K562 (cell line): ENCODE data around the gene SDHC. TPM values are rescaled to one million over a fixed set of nuclear protein-coding genes. Genes with fewer than 3 reads are reported as not detected.

Source experiments
- ATAC-seq: fragments of 200-7000 bp; cut with Tn5 transposase; 3 replicates; pipeline ENCODE4 v1.9.1; 2020; ENCODE audit warnings: moderate library complexity
- BruUV-seq: library from RNA; stranded (reverse); fragments of 400-500 nt; replicated peaks from 2 replicates; lab custom pipeline; 2021; lab: Mats Ljungman, UMichigan
- CTCF ChIA-PET: fragments of 300-600 bp; formaldehyde crosslinking; extraction: SDS; loops from one replicate; lab custom pipeline; 2021; ENCODE audit warnings: low intra/inter-chr PET ratio; lab: Yijun Ruan, JAX
- POLR2A ChIA-PET: fragments of 300-600, 350-650 bp; sonication (Branson Sonifier 250); formaldehyde crosslinking; extraction: SDS; loops from one replicate; lab custom pipeline; 2021; ENCODE audit warnings: antibody characterized with exemption, inconsistent platforms; lab: Yijun Ruan, JAX
- DNase-seq, 4 experiments: peaks; one replicate each; pipeline versions ENCODE4 v3.0.0 to v3.0.0-alpha.2; 2011 to 2018; ENCODE audit warnings: low spot score in 3 of 4, mixed read lengths in 3 of 4; ENCODE audit errors: extremely low read depth in 1 of 4
- FAIRE-seq: peaks from 2 replicates; lab custom pipeline; 2011; peaks lifted over from hg19 to GRCh38; lab: Jason Lieb, UNC
- H2AFZ ChIP-seq: 2 replicates; pipeline ENCODE4 v1.6.0; 2011; ENCODE audit warnings: low read depth, low read length, control low read depth, inconsistent platforms
- H3K27ac ChIP-seq: fragments of 200-600 bp; 3 replicates; pipeline ENCODE4 v1.8.0; 2011; ENCODE audit warnings: low read depth, mild to moderate bottlenecking, control low read depth, inconsistent platforms, low read length, moderate library complexity, mixed read lengths; ENCODE audit errors: extremely low read depth
- H3K27me3 ChIP-seq, 2 experiments: fragments of 300-600 bp in 1 of 2; 2 replicates in 1 of 2; 3 replicates in 1 of 2; pipeline versions ENCODE4 v1.6.0 to v1.8.0; 2011; ENCODE audit warnings: inconsistent platforms in 2 of 2, low read length in 2 of 2, mild to moderate bottlenecking in 1 of 2, mixed read lengths in 1 of 2, moderate library complexity in 1 of 2; ENCODE audit not compliant: control insufficient read depth in 2 of 2, insufficient read depth in 2 of 2
- H3K36me3 ChIP-seq: fragments of 300-600 bp; 3 replicates; pipeline ENCODE4 v1.8.0; 2011; ENCODE audit warnings: mild to moderate bottlenecking, low read length, inconsistent platforms; ENCODE audit not compliant: control insufficient read depth, insufficient read depth
- H3K4me1 ChIP-seq, 2 experiments: fragments of 200-600 bp in 1 of 2; replicated peaks in 1 of 2; 2 replicates in 1 of 2; 3 replicates in 1 of 2; pipeline versions ENCODE4 v1.5.1 to v1.8.0; 2011; ENCODE audit warnings: inconsistent platforms in 2 of 2, low read length in 2 of 2, mild to moderate bottlenecking in 1 of 2, mixed read lengths in 1 of 2, moderate library complexity in 1 of 2; ENCODE audit not compliant: control insufficient read depth in 2 of 2, insufficient read depth in 2 of 2
- H3K4me2 ChIP-seq: 2 replicates; pipeline ENCODE4 v1.6.1; 2011; ENCODE audit warnings: low read length, control low read depth, inconsistent platforms, mixed read lengths; ENCODE audit not compliant: insufficient read depth
- H3K4me3 ChIP-seq: fragments of 200-600 bp; sonication (generic), shearing (Covaris generic); 2 replicates; pipeline ENCODE4 v1.5.1; 2016; ENCODE audit warnings: control low read depth, inconsistent platforms
- H3K79me2 ChIP-seq: fragments of 200-600 bp; 3 replicates; pipeline ENCODE4 v1.8.0; 2011; ENCODE audit warnings: low read length, inconsistent platforms; ENCODE audit not compliant: control insufficient read depth, insufficient read depth
- H3K9ac ChIP-seq, 2 experiments: 2 replicates each; pipeline versions ENCODE4 v1.6.0 to v1.6.1; 2011; ENCODE audit warnings: low read depth in 2 of 2, low read length in 2 of 2, control low read depth in 1 of 2, inconsistent platforms in 1 of 2, mild to moderate bottlenecking in 1 of 2, mixed read lengths in 1 of 2; ENCODE audit not compliant: insufficient read depth in 1 of 2
- H3K9me1 ChIP-seq: one replicate; pipeline ENCODE4 v1.6.0; 2011; ENCODE audit warnings: inconsistent platforms, mild to moderate bottlenecking, low read length, moderate library complexity; ENCODE audit not compliant: control insufficient read depth, insufficient read depth
- H3K9me3 ChIP-seq: replicated peaks from 2 replicates; pipeline ENCODE4 v1.5.1; 2011; ENCODE audit warnings: low read depth, low read length, inconsistent platforms; ENCODE audit not compliant: control insufficient read depth, insufficient read depth
- H4K20me1 ChIP-seq: replicated peaks from 2 replicates; pipeline ENCODE4 v1.6.1; 2011; ENCODE audit warnings: low read length, inconsistent platforms, mixed read lengths; ENCODE audit not compliant: control insufficient read depth, insufficient read depth
- ARID3A ChIP-seq: IDR thresholded peaks from 2 replicates; pipeline ENCODE4 v1.6.1; 2012; ENCODE audit warnings: low read depth, low read length, improper control_type of control experiment, borderline replicate concordance
- ATF4 ChIP-seq: fragments of 450-650 bp; formaldehyde crosslinking; IDR thresholded peaks from 2 replicates; pipeline ENCODE4 v1.4.0; 2022; ENCODE audit warnings: mild to moderate bottlenecking, moderate library complexity
- CCNT2 ChIP-seq: IDR thresholded peaks from 2 replicates; pipeline ENCODE4 v1.6.1; 2011; ENCODE audit warnings: borderline replicate concordance, low read depth, mild to moderate bottlenecking, moderate library complexity, mixed read lengths, low read length; ENCODE audit not compliant: insufficient read length; ENCODE audit errors: extremely low read depth
- CREBBP ChIP-seq: IDR thresholded peaks from one replicate; pipeline ENCODE4 v1.6.1; 2012; ENCODE audit warnings: low read depth, mild to moderate bottlenecking, control low read depth, inconsistent platforms, low read length
- HDAC2 ChIP-seq: fragments of 450-650 bp; IDR thresholded peaks from 2 replicates; pipeline ENCODE4 v1.6.1; 2016; ENCODE audit warnings: mild to moderate bottlenecking
- ILK ChIP-seq: fragments of 450-650 bp; IDR thresholded peaks from 2 replicates; pipeline ENCODE4 v1.6.1; 2016; ENCODE audit warnings: missing genetic modification characterization, low read depth, mild to moderate bottlenecking, missing compliant biosample characterization, moderate library complexity, borderline replicate concordance
- NEUROD1 ChIP-seq: fragments of 150-350 bp; IDR thresholded peaks from 2 replicates; pipeline ENCODE4 v1.6.1; 2014; ENCODE audit warnings: borderline replicate concordance, low read length, low read depth; ENCODE audit not compliant: partially characterized antibody
- ZNF197 ChIP-seq: fragments of 200-800 bp; sonication (Bioruptor generic); IDR thresholded peaks from 2 replicates; pipeline ENCODE4 v1.6.1; 2016; ENCODE audit warnings: low read depth, missing genetic modification characterization, missing compliant biosample characterization
- ZNF407 ChIP-seq: fragments of 450-650 bp; IDR thresholded peaks from 2 replicates; pipeline ENCODE4 v1.6.1; 2016; ENCODE audit warnings: low read depth
- WGBS: fragments of 100-300 bp; shearing (Covaris generic); methylation state at CpG from one replicate; pipeline ENCODE4 v1.1.6; 2016; ENCODE audit warnings: low coverage, mixed read lengths; ENCODE audit not compliant: insufficient coverage; ENCODE audit errors: missing lambda C conversion rate; 5-methylcytosine and 5-hydroxymethylcytosine counted together
- in situ Hi-C: fragments of 300-500 bp; cut with MboI; formaldehyde crosslinking; loops from 4 replicates; pipeline ENCODE4 v1.15.0; 2018; ENCODE audit warnings: inconsistent platforms, mixed read lengths
- intact Hi-C: fragments of 100-400 bp; cut with micrococcal nuclease; formaldehyde crosslinking; loops from 2 replicates; pipeline ENCODE4 v1.14.2; 2022
- polyA plus RNA-seq, 8 experiments: library from polyadenylated mRNA; depleted of rRNA in 4 of 8; stranded (reverse) in 5 of 8; unstranded in 3 of 8; fragments of >200 nt; fragmentation: Nextera tagmentation in 2 of 8; fragmentation: Illumina TruSeq in 1 of 8; extraction: Ambion mirVana in 2 of 8; extraction: Trizol in 1 of 8; gene quantifications; 2 replicates each; pipeline versions ENCODE4 v1.2.1 to v1.2.3, GENCODE V29; 2011 to 2014; ENCODE audit warnings: inconsistent platforms in 1 of 8, missing spikeins in 1 of 8
- total RNA-seq, 7 experiments: library from RNA; depleted of rRNA in 6 of 7; stranded (reverse); fragments of >200 nt in 6 of 7; fragmentation: Illumina TruSeq in 2 of 7; extraction: Trizol in 2 of 7; gene quantifications; 2 replicates each; pipeline versions ENCODE4 v1.2.1 to v1.2.3, GENCODE V29; 2011 to 2021; ENCODE audit warnings: low replicate concordance in 1 of 7

SDHC gene
- total and polyA plus RNA-seq, 9 of the 15 experiments (the other 6 are each of a cell fraction or from before 2014, with no cell fraction given): 7.7 to 309 (median 174) TPM

- Histone ChIP-seq H3K27me3 (no peaks in the 10 kb centered on the region), H3K27ac (no peak overlapping the region; the same call in 2 of the 3 replicates), H4K20me1 (no peaks in the 10 kb centered on the region), H3K4me1 (peaks cover 15 to 28% of the 10 kb centered on the region in 2 experiments; a peak in 4 of 5 replicates), H3K9ac (no peak overlapping the region), H3K4me2 (peak overlapping the region; percentile 24; the same call in 1 of the 2 replicates), H3K4me3 (no peak overlapping the region), H2AFZ (no peak overlapping the region), H3K9me3 (no peaks in the 10 kb centered on the region; the same call in 1 of the 2 replicates), H3K36me3 (no peaks in the 10 kb centered on the region), H3K79me2 (no peaks in the 10 kb centered on the region), H3K9me1 (no peaks in the 10 kb centered on the region)
- FAIRE-seq: no peak
- no peak; the same call in 2 of the 3 replicates for ATAC-seq
- ChIA-PET POLR2A (interaction anchor here (0.8 to 1.4 kb wide), 5 partner anchors 8 to 206 kb away, joined by 3 to 4 read pairs (median 3); partner anchors contain the start of gene NDUFS2), CTCF (no interaction called here)
- WGBS: 42% methylated on average over 3 of the region's 3 CpGs
- in situ Hi-C loops (no loop called here), intact Hi-C loops (no loop called here)
- no TSS peak for BruUV-seq
- no peak for DNase-seq
- TF ChIP-seq CCNT2 (no peak), ARID3A (no peak), NEUROD1 (no peak), HDAC2 (no peak), ILK (tag) (no peak), ATF4 (no peak), ZNF197 (CRISPR knock-in tag) (no peak), CREBBP (no peak), ZNF407 (no peak)
Measured at GRCh38 chr1:161408429-161409052, 94.4 kb downstream of the SDHC start.
